HCT116 (cell line): ENCODE data around the gene CLEC16A. TPM values are rescaled to one million over a fixed set of nuclear protein-coding genes. Genes with fewer than 3 reads are reported as not detected.

Experiments used
- ATAC-seq: fragments of 200-7000 bp; cut with Tn5 transposase; 2 replicates; pipeline ENCODE4 v1.9.1; 2020; ENCODE audit warnings: mild to moderate bottlenecking, moderate library complexity
- BruUV-seq: library from RNA; stranded (reverse); fragments of 400-500 nt; replicated peaks from 2 replicates; lab custom pipeline; 2021; lab: Mats Ljungman, UMichigan
- CTCF ChIA-PET: fragments of 300-600 bp; sonication (Branson Sonifier 250); formaldehyde crosslinking; loops from one replicate; lab custom pipeline; 2021; ENCODE audit warnings: antibody characterized with exemption; lab: Charles Lee
- POLR2A ChIA-PET: fragments of 300-600, 350-600 bp; sonication (Branson Sonifier 250); formaldehyde crosslinking; loops from one replicate; lab custom pipeline; 2021; ENCODE audit warnings: antibody characterized with exemption; lab: Charles Lee
- RAD21 ChIA-PET, 2 experiments: fragments of 300-600 bp; sonication (Branson Sonifier 250); formaldehyde crosslinking; loops; one replicate each; lab custom pipeline; 2023; ENCODE audit warnings: low total read pairs in 2 of 2; ENCODE audit not compliant: uncharacterized antibody in 2 of 2, unreplicated experiment in 2 of 2, low non-redundant PET in 1 of 2; lab: Charles Lee
- DNase-seq: peaks from one replicate; pipeline ENCODE4 v3.0.0-alpha.2; 2010; ENCODE audit warnings: low read depth, low spot score
- H2AFZ ChIP-seq: fragments of 200-600 bp; shearing (Covaris generic), sonication (generic); 2 replicates; pipeline ENCODE4 v1.6.1; 2017; ENCODE audit warnings: low read depth, mixed run types, mixed read lengths, antibody characterized with exemption, low read length; ENCODE audit not compliant: poor library complexity, severe bottlenecking
- H3K27ac ChIP-seq: 2 replicates; pipeline ENCODE4 v1.5.1; 2012; ENCODE audit warnings: low read depth, low read length
- H3K27me3 ChIP-seq: fragments of 200-600 bp; sonication (generic); 2 replicates; pipeline ENCODE4 v1.6.1; 2016; ENCODE audit warnings: mixed run types, low read length, mixed read lengths; ENCODE audit not compliant: insufficient read depth
- H3K36me3 ChIP-seq, 2 experiments: fragments of 200-500 bp in 1 of 2; fragments of 200-600 bp in 1 of 2; sonication (Bioruptor generic) in 1 of 2; sonication (generic) in 1 of 2; 2 replicates each; pipeline versions ENCODE4 v1.5.1 to v1.6.1; 2014 to 2016; ENCODE audit warnings: low read length in 2 of 2, inconsistent platforms in 1 of 2, mixed read lengths in 1 of 2, mixed run types in 1 of 2; ENCODE audit not compliant: insufficient read depth in 2 of 2, control insufficient read depth in 1 of 2
- H3K4me1 ChIP-seq, 2 experiments: fragments of 200-600 bp in 1 of 2; sonication (generic) in 1 of 2; 2 replicates each; pipeline versions ENCODE4 v1.5.1 to v1.6.1; 2012 to 2017; ENCODE audit warnings: low read length in 2 of 2, inconsistent platforms in 1 of 2, mild to moderate bottlenecking in 1 of 2, mixed read lengths in 1 of 2, mixed run types in 1 of 2, moderate library complexity in 1 of 2; ENCODE audit not compliant: insufficient read depth in 2 of 2, control insufficient read depth in 1 of 2
- H3K4me2 ChIP-seq: fragments of 200-600 bp; sonication (generic); 2 replicates; pipeline ENCODE4 v1.6.1; 2017; ENCODE audit warnings: mixed run types, low read length, mixed read lengths
- H3K4me3 ChIP-seq, 2 experiments: fragments of 200-600 bp in 1 of 2; sonication (generic) in 1 of 2; replicated peaks in 1 of 2; 2 replicates each; pipeline ENCODE4 v1.5.1; 2011 to 2016; ENCODE audit warnings: low read length in 2 of 2, control low read depth in 1 of 2, low read depth in 1 of 2, mild to moderate bottlenecking in 1 of 2, mixed read lengths in 1 of 2, mixed run types in 1 of 2
- H3K79me2 ChIP-seq: fragments of 200-600 bp; sonication (generic); 2 replicates; pipeline ENCODE4 v1.6.1; 2017; ENCODE audit warnings: mild to moderate bottlenecking, mixed run types, low read length, moderate library complexity, mixed read lengths; ENCODE audit not compliant: insufficient read depth
- H3K9ac ChIP-seq: fragments of 200-600 bp; sonication (generic); 2 replicates; pipeline ENCODE4 v1.6.1; 2016; ENCODE audit warnings: low read length, mixed read lengths
- H3K9me2 ChIP-seq: fragments of 200-600 bp; sonication (generic), shearing (Covaris generic); 2 replicates; pipeline ENCODE4 v1.6.1; 2017; ENCODE audit warnings: mixed run types, mild to moderate bottlenecking, moderate library complexity; ENCODE audit not compliant: insufficient read depth
- H3K9me3 ChIP-seq, 2 experiments: fragments of 200-500 bp in 1 of 2; fragments of 200-600 bp in 1 of 2; sonication (Bioruptor generic) in 1 of 2; sonication (generic) in 1 of 2; 2 replicates each; pipeline ENCODE4 v1.6.1; 2014 to 2017; ENCODE audit warnings: low read length in 2 of 2, mixed read lengths in 2 of 2, inconsistent platforms in 1 of 2, low read depth in 1 of 2, mild to moderate bottlenecking in 1 of 2, mixed run types in 1 of 2, moderate library complexity in 1 of 2; ENCODE audit not compliant: control insufficient read depth in 1 of 2, insufficient read depth in 1 of 2
- H4K20me1 ChIP-seq: fragments of 200-600 bp; sonication (generic), shearing (Covaris generic); 2 replicates; pipeline ENCODE4 v1.6.1; 2017; ENCODE audit warnings: mixed run types, mild to moderate bottlenecking, moderate library complexity; ENCODE audit not compliant: insufficient read depth
- CBX3 ChIP-seq: IDR thresholded peaks from 2 replicates; pipeline ENCODE4 v1.6.1; 2012; ENCODE audit warnings: low read depth
- CEBPB ChIP-seq: IDR thresholded peaks from 2 replicates; pipeline ENCODE4 v1.6.1; 2012; ENCODE audit warnings: low read depth
- EGR1 ChIP-seq: IDR thresholded peaks from 2 replicates; pipeline ENCODE4 v1.6.1; 2012; ENCODE audit warnings: low read depth
- ELF1 ChIP-seq: IDR thresholded peaks from 2 replicates; pipeline ENCODE4 v1.6.1; 2012; ENCODE audit warnings: low read depth, borderline replicate concordance
- EZH2 ChIP-seq: fragments of 200-600 bp; sonication (generic); IDR thresholded peaks from 2 replicates; pipeline ENCODE4 v1.6.1; 2017; ENCODE audit warnings: antibody characterized with exemption, mixed run types
- MAX ChIP-seq: IDR thresholded peaks from 2 replicates; pipeline ENCODE4 v1.6.1; 2012
- POLR2AphosphoS5 ChIP-seq: IDR thresholded peaks from 2 replicates; pipeline ENCODE4 v1.6.1; 2011; ENCODE audit warnings: mild to moderate bottlenecking, low read depth, low read length, moderate library complexity
- REST ChIP-seq: IDR thresholded peaks from 2 replicates; pipeline ENCODE4 v1.6.1; 2012; ENCODE audit warnings: low read depth
- SRF ChIP-seq: IDR thresholded peaks from 2 replicates; pipeline ENCODE4 v1.6.1; 2012; ENCODE audit warnings: low read depth
- YY1 ChIP-seq: IDR thresholded peaks from 2 replicates; pipeline ENCODE4 v1.6.1; 2011; ENCODE audit warnings: low read length, low read depth, moderate library complexity, mild to moderate bottlenecking; ENCODE audit not compliant: insufficient replicate concordance; ENCODE audit errors: extremely low read depth
- ZBTB33 ChIP-seq: IDR thresholded peaks from 2 replicates; pipeline ENCODE4 v1.6.1; 2011; ENCODE audit warnings: mild to moderate bottlenecking, low read length, moderate library complexity; ENCODE audit not compliant: insufficient replicate concordance; ENCODE audit errors: extremely low read depth
- ZFX ChIP-seq: fragments of 450-650 bp; IDR thresholded peaks from 2 replicates; pipeline ENCODE4 v1.6.1; 2017
- intact Hi-C: fragments of 100-400 bp; cut with micrococcal nuclease; formaldehyde crosslinking; loops from 2 replicates; pipeline ENCODE4 v1.10.0; 2022
- total RNA-seq: library from RNA; stranded (reverse); gene quantifications from one replicate; pipeline ENCODE4 v1.2.1, GENCODE V29; 2021; ENCODE audit not compliant: unreplicated experiment

CLEC16A gene
- total RNA-seq, 1 experiment from 2014 or later: 18.0 TPM

- ATAC-seq: no peak
- no peak overlapping the region for H2AFZ ChIP-seq
- H3K27ac ChIP-seq: no peak overlapping the region
- H3K79me2 ChIP-seq: no peaks in the 10 kb centered on the region
- RAD21 ChIA-PET: no interaction called here
- intact Hi-C loops: no loop called here
- no peaks in the 10 kb centered on the region for H3K27me3 ChIP-seq
- peak overlapping the region; percentile 79 for H3K4me2 ChIP-seq
- peaks cover 0 to 12% of the 10 kb centered on the region in 2 experiments; a peak in 1 of 4 replicates for H3K9me3 ChIP-seq
- POLR2A ChIA-PET: no interaction called here
- no peaks in the 10 kb centered on the region for H3K36me3 ChIP-seq
- no peaks in the 10 kb centered on the region for H3K9me2 ChIP-seq
- CTCF ChIA-PET: no interaction called here
- no peak for TF ChIP-seq ZBTB33
- TF ChIP-seq ELF1: no peak
- TF ChIP-seq SRF: no peak
- TF ChIP-seq, all 23 proteins: peak for 0
- peaks cover 35 to 59% of the 10 kb centered on the region in 2 experiments for H3K4me1 ChIP-seq
- BruUV-seq: no TSS peak
- DNase-seq: no peak
- H3K4me3 ChIP-seq: no peak overlapping the region
- H3K9ac ChIP-seq: peak overlapping the region; percentile 66
- no peaks in the 10 kb centered on the region for H4K20me1 ChIP-seq
These were observed 258.8 kb downstream of the CLEC16A start for GRCh38 chr16:11203111-11203623.

GRCh38 chr16:11204513-11205047 is 260.2 kb downstream of the CLEC16A start:
- Histone ChIP-seq H4K20me1 (no peaks in the 10 kb centered on the region), H3K79me2 (no peaks in the 10 kb centered on the region), H3K27ac (no peak overlapping the region), H2AFZ (no peak overlapping the region), H3K4me2 (no peak overlapping the region), H3K36me3 (no peaks in the 10 kb centered on the region), H3K27me3 (no peaks in the 10 kb centered on the region), H3K9me3 (peaks cover 0 to 17% of the 10 kb centered on the region in 2 experiments; a peak in 1 of 4 replicates), H3K4me3 (no peak overlapping the region), H3K9me2 (no peaks in the 10 kb centered on the region), H3K4me1 (peaks cover 26 to 44% of the 10 kb centered on the region in 2 experiments), H3K9ac (no peak overlapping the region)
- ATAC-seq: no peak
- ChIA-PET CTCF (no interaction called here), RAD21 (no interaction called here), POLR2A (interaction anchor here (1.5 kb wide), 1 partner anchor 51 kb away, joined by 6 read pairs; the partner anchor contains the start of gene SOCS1)
- DNase-seq: no peak
- intact Hi-C loops: no loop called here
- BruUV-seq: no TSS peak
- TF ChIP-seq EZH2 (no peak), POLR2AphosphoS5 (no peak), ZFX (no peak), YY1 (no peak), EGR1 (no peak), ELF1 (no peak), CEBPB (no peak), REST (no peak), MAX (no peak), SRF (no peak), CBX3 (no peak)
